Liver (tissue), 9 donors: ENCODE measurements around the gene IGF1R. TPM values are rescaled to one million over a fixed set of nuclear protein-coding genes. Genes with fewer than 3 reads are reported as not detected.

ENCODE experiments used
- DNase-seq: peaks from one replicate; pipeline ENCODE4 v3.0.0-alpha.2; 2017; ENCODE audit warnings: low spot score
- H3K27ac ChIP-seq, 2 donors: one replicate each; pipeline ENCODE4 v1.7.0; 2013; ENCODE audit warnings: inconsistent platforms in 2 of 2, low read length in 2 of 2, control low read depth in 1 of 2, low read depth in 1 of 2, mild to moderate bottlenecking in 1 of 2
- H3K27me3 ChIP-seq, 4 donors: one replicate each; pipeline versions ENCODE4 v1.6.1 to v1.7.0; 2013; ENCODE audit warnings: low read length in 3 of 4, inconsistent platforms in 1 of 4, mild to moderate bottlenecking in 1 of 4, moderate library complexity in 1 of 4; ENCODE audit not compliant: control insufficient read depth in 4 of 4, insufficient read depth in 4 of 4
- H3K36me3 ChIP-seq, 4 donors: one replicate each; pipeline versions ENCODE4 v1.6.1 to v1.7.0; 2013; ENCODE audit warnings: low read length in 3 of 4, mild to moderate bottlenecking in 3 of 4, low read depth in 1 of 4, moderate library complexity in 1 of 4; ENCODE audit not compliant: control insufficient read depth in 4 of 4, insufficient read depth in 3 of 4
- H3K4me1 ChIP-seq, 4 donors: one replicate each; pipeline versions ENCODE4 v1.6.1 to v1.7.0; 2013; ENCODE audit warnings: low read length in 3 of 4, mild to moderate bottlenecking in 3 of 4, moderate library complexity in 1 of 4; ENCODE audit not compliant: control insufficient read depth in 4 of 4, insufficient read depth in 4 of 4
- H3K4me3 ChIP-seq, 3 donors: one replicate each; pipeline versions ENCODE4 v1.6.1 to v1.7.0; 2013; ENCODE audit warnings: low read length in 3 of 3, control low read depth in 1 of 3, low read depth in 1 of 3, mild to moderate bottlenecking in 1 of 3
- H3K9ac ChIP-seq, 2 donors: one replicate each; pipeline ENCODE4 v1.7.0; 2013; ENCODE audit warnings: low read length in 2 of 2, mild to moderate bottlenecking in 2 of 2, moderate library complexity in 2 of 2, control low read depth in 1 of 2, low read depth in 1 of 2
- H3K9me3 ChIP-seq, 4 donors: one replicate each; pipeline versions ENCODE4 v1.6.1 to v1.7.0; 2013; ENCODE audit warnings: low read length in 3 of 4; ENCODE audit not compliant: control insufficient read depth in 4 of 4
- ATF3 ChIP-seq: IDR thresholded peaks from 2 replicates; pipeline ENCODE4 v1.6.1; 2016; ENCODE audit warnings: antibody characterized with exemption
- EGR1 ChIP-seq, 2 donors: IDR thresholded peaks; 2 replicates each; pipeline ENCODE4 v1.6.1; 2016 to 2018; ENCODE audit warnings: antibody characterized with exemption in 2 of 2, low read depth in 2 of 2
- FOXA1 ChIP-seq: IDR thresholded peaks from 2 replicates; pipeline ENCODE4 v1.6.1; 2016; ENCODE audit warnings: antibody characterized with exemption
- FOXA2 ChIP-seq: IDR thresholded peaks from 2 replicates; pipeline ENCODE4 v1.6.1; 2016; ENCODE audit warnings: antibody characterized with exemption
- GABPA ChIP-seq, 2 donors: IDR thresholded peaks in 1 of 2; conservative IDR thresholded peaks in 1 of 2; 2 replicates each; pipeline ENCODE4 v1.6.1; 2016; ENCODE audit warnings: antibody characterized with exemption in 2 of 2, mild to moderate bottlenecking in 1 of 2, moderate library complexity in 1 of 2
- HNF4A ChIP-seq, 2 donors: conservative IDR thresholded peaks; 2 replicates each; pipeline ENCODE4 v1.6.1; 2016; ENCODE audit warnings: antibody characterized with exemption in 2 of 2, mild to moderate bottlenecking in 2 of 2
- HNF4G ChIP-seq: IDR thresholded peaks from 2 replicates; pipeline ENCODE4 v1.6.1; 2016; ENCODE audit warnings: antibody characterized with exemption
- JUND ChIP-seq, 2 donors: IDR thresholded peaks; 2 replicates each; pipeline ENCODE4 v1.6.1; 2016; ENCODE audit warnings: antibody characterized with exemption in 2 of 2
- MAX ChIP-seq: IDR thresholded peaks from 2 replicates; pipeline ENCODE4 v1.6.1; 2016; ENCODE audit warnings: antibody characterized with exemption
- NR2F2 ChIP-seq: IDR thresholded peaks from 2 replicates; pipeline ENCODE4 v1.6.1; 2016; ENCODE audit warnings: antibody characterized with exemption
- SP1 ChIP-seq: IDR thresholded peaks from 2 replicates; pipeline ENCODE4 v1.6.1; 2018; ENCODE audit warnings: antibody characterized with exemption, mild to moderate bottlenecking
- TAF1 ChIP-seq: conservative IDR thresholded peaks from 2 replicates; pipeline ENCODE4 v1.6.1; 2016; ENCODE audit warnings: antibody characterized with exemption, mild to moderate bottlenecking
- YY1 ChIP-seq: IDR thresholded peaks from 2 replicates; pipeline ENCODE4 v1.6.1; 2016; ENCODE audit warnings: antibody characterized with exemption, mild to moderate bottlenecking
- ZBTB33 ChIP-seq: IDR thresholded peaks from 2 replicates; pipeline ENCODE4 v1.6.1; 2016; ENCODE audit warnings: antibody characterized with exemption
- WGBS: extraction: QIAGEN DNeasy Blood & Tissue Kit; methylation state at CpG from one replicate; pipeline ENCODE4 v1.1.7; 2013; 5-methylcytosine and 5-hydroxymethylcytosine counted together
- polyA plus RNA-seq, 2 donors: library from polyadenylated mRNA; stranded (reverse) in 1 of 2; unstranded in 1 of 2; fragments of 200-250 nt in 1 of 2; fragments of >200 nt in 1 of 2; fragmentation: Nextera tagmentation in 1 of 2; extraction: Ambion mirVana in 1 of 2; gene quantifications; one replicate each; pipeline versions ENCODE4 v1.2.1 to v1.2.3, GENCODE V29; 2013 to 2015
- total RNA-seq, 2 donors: library from RNA; depleted of rRNA; stranded (reverse); fragments of >200 nt; gene quantifications; one replicate each; pipeline ENCODE4 v1.2.3, GENCODE V29; 2014
- donor health status: healthy.
- donor health status: healthy.
- donor health status: healthy.
- donor health status: healthy.
- donor health status: healthy.

IGF1R gene
- total and polyA plus RNA-seq, 4 donors: 0.69 to 10.3 (median 3.2) TPM

GRCh38 chr15:98787936-98788757 lies 139.8 kb downstream of the IGF1R start:
- no peak for DNase-seq
- WGBS: 72% methylated on average over 9 of the region's 9 CpGs
- H3K9me3 ChIP-seq: no peaks in the 10 kb centered on the region
- H3K4me1 ChIP-seq: no peaks in the 10 kb centered on the region
- no peak overlapping the region for H3K27ac ChIP-seq
- no peak overlapping the region for H3K9ac ChIP-seq
- H3K27me3 ChIP-seq: no peaks in the 10 kb centered on the region
- no peak for TF ChIP-seq ZBTB33
- no peak overlapping the region for H3K4me3 ChIP-seq
- H3K36me3 ChIP-seq: no peaks in the 10 kb centered on the region

GRCh38 chr15:98789020-98789419 lies 140.7 kb downstream of the IGF1R start:
- WGBS: 53% methylated on average over 4 of the region's 4 CpGs
- Histone ChIP-seq H3K9me3 (no peaks in the 10 kb centered on the region), H3K27me3 (no peaks in the 10 kb centered on the region), H3K36me3 (no peaks in the 10 kb centered on the region), H3K4me1 (no peaks in the 10 kb centered on the region), H3K4me3 (no peak overlapping the region), H3K27ac (no peak overlapping the region), H3K9ac (no peak overlapping the region)
- TF ChIP-seq SP1: no peak
- TF ChIP-seq FOXA1: no peak
- TF ChIP-seq NR2F2: no peak
- no peak for TF ChIP-seq FOXA2
- DNase-seq: no peak

GRCh38 chr15:98790270-98790669 lies 141.9 kb downstream of the IGF1R start:
- TF ChIP-seq GABPA (IDR thresholded peaks at IDR 0.05 in 1 of 2, conservative IDR thresholded peaks at IDR 0.05 in 1 of 2): no peak
- no peak for TF ChIP-seq ATF3
- TF ChIP-seq TAF1: no peak
- TF ChIP-seq HNF4G: no peak
- TF ChIP-seq YY1: no peak
- no peaks in the 10 kb centered on the region for H3K4me1 ChIP-seq
- no peaks in the 10 kb centered on the region for H3K36me3 ChIP-seq
- H3K27me3 ChIP-seq: no peaks in the 10 kb centered on the region
- H3K4me3 ChIP-seq: no peak overlapping the region
- no peak overlapping the region for H3K27ac ChIP-seq
- H3K9me3 ChIP-seq: no peaks in the 10 kb centered on the region
- DNase-seq: no peak
- WGBS: 77% methylated on average over 5 of the region's 5 CpGs
- H3K9ac ChIP-seq: no peak overlapping the region

- no peaks in the 10 kb centered on the region for H3K36me3 ChIP-seq
- no peaks in the 10 kb centered on the region for H3K27me3 ChIP-seq
- no peak for TF ChIP-seq JUND (IDR thresholded peaks at IDR 0.05)
- TF ChIP-seq FOXA2: no peak
- no peak for TF ChIP-seq MAX
- no peak for TF ChIP-seq HNF4A (conservative IDR thresholded peaks at IDR 0.05)
- TF ChIP-seq TAF1: no peak
- TF ChIP-seq ATF3: no peak
- no peak for TF ChIP-seq EGR1 (IDR thresholded peaks at IDR 0.05; ENCODE audit: low read depth in 2 of 2)
- TF ChIP-seq GABPA (IDR thresholded peaks at IDR 0.05 in 1 of 2, conservative IDR thresholded peaks at IDR 0.05 in 1 of 2): no peak
- no peak overlapping the region for H3K9ac ChIP-seq
- H3K4me3 ChIP-seq: no peak overlapping the region
- 93% methylated on average over 2 of the region's 2 CpGs for WGBS
- DNase-seq: no peak
- no peaks in the 10 kb centered on the region for H3K4me1 ChIP-seq
- no peak overlapping the region for H3K27ac ChIP-seq
- H3K9me3 ChIP-seq: no peaks in the 10 kb centered on the region
Measured at GRCh38 chr15:98791046-98791701, 142.8 kb downstream of the IGF1R start.
